HuH-7.5 (cell line): ENCODE results near the gene PILRA.
"Not testable (repeated sequence)": the region's sequence is repeated elsewhere in the genome, so short reads cannot be mapped to it uniquely, and the experiment has no call there.

Source experiments
- DNase-seq: peaks from one replicate; pipeline ENCODE4 v3.0.0; 2011; ENCODE audit warnings: low spot score

Gene PILRA

DNA sequence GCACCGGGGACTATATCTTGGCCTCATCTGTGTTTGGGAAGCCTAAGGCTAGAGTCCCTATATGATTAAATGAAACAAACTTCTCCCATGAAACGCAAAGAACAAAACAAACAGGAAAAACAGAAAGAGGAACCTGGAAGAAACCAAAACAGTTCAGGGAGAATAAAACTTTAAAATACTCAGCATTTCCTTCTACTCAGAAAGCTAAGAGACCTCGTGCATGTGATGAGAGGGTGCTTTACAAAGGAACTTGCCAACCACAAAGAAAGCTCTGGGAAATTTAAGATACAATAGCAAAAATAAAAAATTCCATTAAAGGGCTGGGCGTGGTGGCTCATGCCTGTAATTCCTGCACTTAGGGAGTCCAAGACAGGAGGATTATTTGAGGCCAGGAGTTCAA, 6.9 kb downstream of the PILRA start:
- no peak for DNase-seq

GRCh38 chr7:100381531-100382233, 8.4 kb downstream of the PILRA start:
- not testable (repeated sequence) for DNase-seq

- DNase-seq: not testable (repeated sequence)
These were observed 9.1 kb downstream of the PILRA start for GRCh38 chr7:100382234-100382853.

- DNase-seq: no peak
These were observed 11.5 kb downstream of the PILRA start for GRCh38 chr7:100384628-100385294.

DNA sequence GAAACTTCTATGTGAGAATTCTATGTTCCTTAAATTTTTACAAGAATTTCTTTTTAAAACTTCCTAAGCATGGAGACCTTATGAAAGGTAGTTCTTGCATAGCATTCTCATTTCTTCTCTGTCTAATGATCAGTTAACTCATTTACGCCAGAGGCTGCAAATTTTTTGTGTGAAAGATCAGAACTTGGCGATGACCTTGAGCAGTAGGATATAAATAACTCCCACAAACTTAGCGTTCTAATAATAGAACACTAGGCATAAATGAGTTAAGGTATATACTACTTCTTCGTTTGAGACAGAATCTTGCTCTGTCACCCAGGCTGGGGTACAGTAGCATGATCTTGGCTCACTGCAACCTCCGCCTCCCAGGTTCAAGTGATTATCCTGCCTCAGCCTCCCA, 13.7 kb downstream of the PILRA start:
- DNase-seq: no peak

DNA sequence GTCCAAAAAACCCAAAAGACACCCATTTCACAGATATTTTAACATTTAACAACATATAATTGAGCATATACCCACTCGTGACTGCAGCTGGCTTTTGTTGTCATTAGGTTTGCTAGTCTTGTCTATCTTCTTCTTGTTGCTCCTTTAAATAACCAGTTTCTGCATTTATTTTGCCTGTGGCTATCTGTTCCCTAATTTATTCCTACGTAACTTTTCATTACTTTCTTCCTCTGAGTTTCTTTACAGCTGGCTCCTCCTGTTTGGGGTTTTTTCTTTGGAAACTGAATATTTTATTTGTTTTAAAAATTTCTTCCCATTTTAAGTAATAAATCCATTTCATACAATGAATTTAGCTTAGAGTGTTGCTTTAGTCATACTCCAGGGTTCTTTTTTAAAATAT, 14.4 kb downstream of the PILRA start:
- DNase-seq: no peak

DNA sequence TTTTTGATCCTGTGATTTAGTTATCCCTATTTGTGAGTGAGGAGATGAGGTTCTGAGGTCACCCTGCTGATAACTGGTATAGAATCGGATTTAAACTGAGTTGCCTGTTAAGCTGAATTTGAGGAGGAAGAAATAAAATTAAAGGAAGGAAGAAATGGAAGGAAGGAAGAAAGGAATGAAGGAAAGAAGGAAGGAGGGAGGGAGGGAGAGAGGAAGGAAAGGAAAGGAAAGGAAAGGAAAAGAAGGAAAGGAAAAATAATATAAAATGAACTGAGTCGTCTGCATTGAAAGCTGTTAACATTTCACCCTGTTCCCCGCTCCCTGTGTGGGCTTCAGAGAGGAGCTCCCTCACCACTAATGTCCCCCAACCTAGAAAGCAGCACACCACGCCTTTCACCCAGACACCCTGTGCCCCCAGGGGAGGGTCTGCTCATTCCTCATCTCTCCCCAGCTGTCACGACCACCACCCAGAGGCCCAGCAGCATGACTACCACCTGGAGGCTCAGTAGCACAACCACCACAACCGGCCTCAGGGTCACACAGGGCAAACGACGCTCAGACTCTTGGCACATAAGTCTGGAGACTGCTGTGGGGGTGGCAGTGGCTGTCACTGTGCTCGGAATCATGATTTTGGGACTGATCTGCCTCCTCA, 16.3 kb downstream of the PILRA start:
- no peak for DNase-seq

- DNase-seq: no peak
These were observed 17.2 kb downstream of the PILRA start for GRCh38 chr7:100390286-100391009.

- no peak for DNase-seq
These were observed 20.1 kb downstream of the PILRA start for GRCh38 chr7:100393233-100393905.

GRCh38 chr7:100394077-100394476, 20.8 kb downstream of the PILRA start:
- no peak for DNase-seq

GRCh38 chr7:100396421-100396982, 23.2 kb downstream of the PILRA start:
- DNase-seq: no peak

- no peak for DNase-seq
These were observed 24.2 kb downstream of the PILRA start for GRCh38 chr7:100397315-100398081.

DNA sequence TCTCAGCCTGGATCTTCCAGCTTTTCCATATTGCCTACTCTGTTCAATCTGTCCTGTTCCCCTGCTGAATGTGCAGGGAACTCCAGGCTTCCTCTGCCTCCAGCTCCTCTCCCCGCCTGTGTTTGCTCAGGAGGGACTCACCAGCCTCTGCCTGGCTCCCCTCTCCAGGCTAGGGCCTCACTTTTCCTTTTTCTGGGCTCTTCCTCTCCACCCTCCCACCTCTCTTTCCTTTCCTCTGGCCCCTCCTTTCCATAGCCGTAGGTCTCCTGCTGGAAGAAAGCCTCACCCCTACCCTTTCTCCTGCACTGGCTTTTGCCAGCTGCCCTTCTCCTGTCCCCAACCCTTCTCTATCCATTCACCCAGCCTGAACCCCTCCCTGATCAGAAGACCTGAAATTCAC, 25.0 kb downstream of the PILRA start:
- no peak for DNase-seq

DNA sequence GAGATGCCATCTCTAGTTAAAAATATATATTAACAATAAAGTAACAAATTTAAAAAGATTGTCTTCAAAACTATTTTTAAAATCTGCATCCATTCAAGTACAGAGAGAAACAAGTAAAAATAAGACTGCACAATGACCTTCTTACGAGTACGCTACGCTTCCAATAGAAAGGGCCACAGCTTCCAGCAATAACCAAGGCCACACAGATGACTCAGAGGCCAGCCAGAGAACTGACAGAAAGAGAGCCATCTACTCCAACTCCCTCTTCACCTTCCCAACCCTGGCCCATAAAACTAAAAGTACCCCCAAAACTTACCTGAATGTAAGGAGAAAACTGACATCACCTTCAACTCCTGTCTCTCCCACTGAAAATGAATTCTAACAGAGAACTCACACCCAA, 26.8 kb downstream of the PILRA start:
- no peak for DNase-seq

- no peak for DNase-seq
These were observed 27.4 kb downstream of the PILRA start for GRCh38 chr7:100400656-100401055.

DNA sequence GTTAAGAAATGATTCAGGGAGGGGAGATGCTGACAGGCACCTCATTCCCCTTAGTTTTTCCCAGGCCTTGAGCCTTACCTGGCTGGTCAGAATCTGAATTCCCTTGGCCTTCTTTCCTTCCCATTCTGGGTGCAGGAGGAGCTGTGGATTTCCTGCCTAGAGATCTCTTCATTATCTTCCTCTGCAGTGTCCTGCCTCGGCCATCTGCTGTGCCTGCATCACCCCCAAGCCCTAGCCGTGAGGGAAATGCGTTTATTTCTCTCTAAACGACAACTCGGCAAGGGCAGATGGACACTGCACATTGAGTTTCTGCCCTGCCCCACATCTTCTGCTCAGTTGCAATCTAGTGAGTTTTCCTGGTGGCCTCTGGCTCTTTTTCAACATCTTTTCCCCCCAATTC, 28.5 kb downstream of the PILRA start:
- DNase-seq: no peak

GRCh38 chr7:100402241-100402640, 29.0 kb downstream of the PILRA start:
- no peak for DNase-seq

DNA sequence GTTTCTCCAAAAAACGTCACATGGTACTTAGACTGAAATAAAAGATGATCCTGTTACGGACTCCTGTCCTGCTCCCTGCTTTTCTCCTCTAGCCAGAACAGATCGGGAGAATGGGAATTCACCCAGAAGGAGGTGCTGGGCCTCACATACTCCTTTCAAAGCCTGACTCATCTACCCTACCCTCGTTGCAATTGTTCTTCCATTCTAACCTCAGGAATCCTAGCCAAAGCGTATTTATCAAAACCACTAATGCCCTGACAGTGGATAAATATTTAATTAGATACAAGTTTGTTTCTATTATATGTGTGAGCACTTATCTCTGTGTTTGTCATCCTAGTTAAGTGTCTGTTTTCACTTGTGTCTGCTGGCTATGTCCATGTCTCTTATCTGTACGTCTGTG, 33.5 kb downstream of the PILRA start:
- DNase-seq: no peak

- DNase-seq: no peak
These were observed 34.2 kb downstream of the PILRA start for GRCh38 chr7:100407285-100408180.

- DNase-seq: no peak
These were observed 37.8 kb downstream of the PILRA start for GRCh38 chr7:100411101-100411500.
